Endodermal cell (in vitro differentiated cells): ENCODE results near the gene COA3. TPM values are rescaled to one million over a fixed set of nuclear protein-coding genes. Genes with fewer than 3 reads are reported as not detected.

ENCODE experiments used
- DNase-seq: peaks from one replicate; pipeline ENCODE4 v3.0.0-alpha.2; 2017
- H3K27ac ChIP-seq: 2 replicates; pipeline ENCODE4 v1.5.1; 2013; ENCODE audit warnings: mild to moderate bottlenecking, low read depth, low read length, moderate library complexity
- H3K27me3 ChIP-seq: 2 replicates; pipeline ENCODE4 v1.6.1; 2013; ENCODE audit warnings: mild to moderate bottlenecking, low read length, moderate library complexity; ENCODE audit not compliant: insufficient read depth, control insufficient read depth, poor library complexity, severe bottlenecking
- H3K36me3 ChIP-seq: 2 replicates; pipeline ENCODE4 v1.7.0; 2013; ENCODE audit warnings: mild to moderate bottlenecking, low read length, moderate library complexity; ENCODE audit not compliant: control insufficient read depth, insufficient read depth
- H3K4me1 ChIP-seq: one replicate; pipeline ENCODE4 v1.7.0; 2013; ENCODE audit warnings: low read length; ENCODE audit not compliant: control insufficient read depth, insufficient read depth
- H3K4me3 ChIP-seq: 2 replicates; pipeline ENCODE4 v1.5.1; 2013; ENCODE audit warnings: mild to moderate bottlenecking, low read length, moderate library complexity
- H3K9ac ChIP-seq: 2 replicates; pipeline ENCODE4 v1.6.1; 2013; ENCODE audit warnings: mild to moderate bottlenecking, low read length, moderate library complexity; ENCODE audit not compliant: poor library complexity, severe bottlenecking; ENCODE audit errors: extremely low read depth
- H3K9me3 ChIP-seq: 2 replicates; pipeline ENCODE4 v1.6.1; 2013; ENCODE audit warnings: mild to moderate bottlenecking, low read length, moderate library complexity; ENCODE audit not compliant: control insufficient read depth
- H3K27ac Mint-ChIP-seq: 2 replicates; pipeline ENCODE4 v1.8.0; 2020; ENCODE audit warnings: mixed read lengths
- H3K27me3 Mint-ChIP-seq: 2 replicates; pipeline ENCODE4 v1.8.0; 2021; ENCODE audit warnings: mild to moderate bottlenecking, mixed read lengths; ENCODE audit not compliant: insufficient read depth
- H3K36me3 Mint-ChIP-seq: 2 replicates; pipeline ENCODE4 v1.8.0; 2020; ENCODE audit warnings: low read depth, mixed read lengths
- H3K4me1 Mint-ChIP-seq: 2 replicates; pipeline ENCODE4 v1.8.0; 2020; ENCODE audit warnings: mixed read lengths
- H3K4me3 Mint-ChIP-seq: 2 replicates; pipeline ENCODE4 v1.8.0; 2020; ENCODE audit warnings: mild to moderate bottlenecking, moderate library complexity, mixed read lengths
- H3K9me3 Mint-ChIP-seq: 2 replicates; pipeline ENCODE4 v1.8.0; 2020; ENCODE audit warnings: mild to moderate bottlenecking, mixed read lengths
- CTCF ChIP-seq: fragments of 200-600 bp; sonication (generic); conservative IDR thresholded peaks from 2 replicates; pipeline ENCODE4 v1.5.0; 2021; ENCODE audit warnings: antibody characterized with exemption, mild to moderate bottlenecking
- WGBS, 2 experiments: methylation state at CpG; one replicate each; pipeline versions ENCODE4 v1.1.5 to v1.1.7; 2013; ENCODE audit warnings: missing lambda C conversion rate in 2 of 2, mixed read lengths in 1 of 2; ENCODE audit not compliant: insufficient coverage in 1 of 2, insufficient read length in 1 of 2; 5-methylcytosine and 5-hydroxymethylcytosine counted together
- total RNA-seq, 2 donors: library from RNA; stranded (reverse); fragmentation: NEBNext Ultra II Directional in 1 of 2; extraction: Animal tissue kit (Norgen Biotek cat#: 25700) in 1 of 2; gene quantifications; 2 replicates in 1 of 2; 3 replicates in 1 of 2; pipeline ENCODE4 v1.2.1, GENCODE V29; 2021

The COA3 gene
- total RNA-seq, 2 donors from 2014 or later = 64.6 to 67.8 TPM

- no peak within 1 kb of the TSS for H3K27ac ChIP-seq
- no peaks in the 10 kb centered on the region for H3K9me3 ChIP-seq
- 6% methylated on average over 91 of the region's 92 CpGs; no CpG with 5 or more reads in 1 of the 2 experiments for WGBS, 2 experiments
- peak; percentile 84 for DNase-seq
- peaks cover 47% of the 10 kb centered on the region for H3K27me3 Mint-ChIP-seq
- peak within 1 kb of the TSS; percentile 54 for H3K4me3 Mint-ChIP-seq
- H3K36me3 ChIP-seq = no peaks in the 10 kb centered on the region
- no peak within 1 kb of the TSS for H3K9ac ChIP-seq
- no peak within 1 kb of the TSS for H3K27ac Mint-ChIP-seq
- no peaks in the 10 kb centered on the region for H3K36me3 Mint-ChIP-seq
- TF ChIP-seq CTCF = no peak
- H3K4me1 ChIP-seq = peaks cover 4% of the 10 kb centered on the region
- H3K4me3 ChIP-seq = peak within 1 kb of the TSS; percentile 58
- H3K9me3 Mint-ChIP-seq = no peaks in the 10 kb centered on the region
- peaks cover 7% of the 10 kb centered on the region for H3K4me1 Mint-ChIP-seq
- H3K27me3 ChIP-seq = peaks cover 49% of the 10 kb centered on the region
Observed at GRCh38 chr17:42760652-42761581, 37.6 kb downstream of the COA3 start, which contains the start of gene RAMP2. Gene RAMP2 (plus strand): TSS chr17:42761227. CDS start chr17:42761262, 35 bp downstream.

- H3K4me1 ChIP-seq = peaks cover 4% of the 10 kb centered on the region
- H3K27ac Mint-ChIP-seq = no peak overlapping the region
- DNase-seq = no peak
- H3K27me3 ChIP-seq = peaks cover 49% of the 10 kb centered on the region
- WGBS, 2 experiments = 69 to 87% methylated on average over 7 to 11 of the region's 11 CpGs
- no peak overlapping the region for H3K27ac ChIP-seq
- H3K4me1 Mint-ChIP-seq = peaks cover 7% of the 10 kb centered on the region
- peak overlapping the region; percentile 58 for H3K4me3 ChIP-seq
- no peaks in the 10 kb centered on the region for H3K9me3 ChIP-seq
- H3K36me3 ChIP-seq = no peaks in the 10 kb centered on the region
- no peak overlapping the region for H3K9ac ChIP-seq
- peaks cover 49% of the 10 kb centered on the region for H3K27me3 Mint-ChIP-seq
- no peaks in the 10 kb centered on the region for H3K9me3 Mint-ChIP-seq
- TF ChIP-seq CTCF = no peak
- H3K4me3 Mint-ChIP-seq = peak overlapping the region; percentile 54
- no peaks in the 10 kb centered on the region for H3K36me3 Mint-ChIP-seq
Observed at GRCh38 chr17:42759982-42760651, 38.4 kb downstream of the COA3 start.

- H3K9me3 Mint-ChIP-seq = no peaks in the 10 kb centered on the region
- no peak overlapping the region for H3K4me3 Mint-ChIP-seq
- H3K4me1 Mint-ChIP-seq = no peaks in the 10 kb centered on the region
- no peaks in the 10 kb centered on the region for H3K36me3 Mint-ChIP-seq
- no peaks in the 10 kb centered on the region for H3K36me3 ChIP-seq
- H3K27me3 ChIP-seq = peaks cover 37% of the 10 kb centered on the region
- H3K9ac ChIP-seq = no peak overlapping the region
- H3K27ac Mint-ChIP-seq = no peak overlapping the region
- H3K27ac ChIP-seq = no peak overlapping the region
- WGBS, 2 experiments = 79 to 91% methylated on average over 3 of the region's 3 CpGs
- peaks cover under 1% of the 10 kb centered on the region for H3K4me1 ChIP-seq
- no peak for DNase-seq
- H3K27me3 Mint-ChIP-seq = peaks cover 39% of the 10 kb centered on the region
- no peaks in the 10 kb centered on the region for H3K9me3 ChIP-seq
- no peak overlapping the region for H3K4me3 ChIP-seq
- no peak for TF ChIP-seq CTCF
Observed at GRCh38 chr17:42754782-42755181, 43.7 kb downstream of the COA3 start.
